HepG2 (cell line): ENCODE results near the gene STX4. TPM values are rescaled to one million over a fixed set of nuclear protein-coding genes. Genes with fewer than 3 reads are reported as not detected.
A peak's percentile ranks its signal among the peaks of the same experiment; 100 is the strongest.

ENCODE experiments used
- FOXA3 ChIP-seq: IDR thresholded peaks from 2 replicates; pipeline ENCODE4 v1.6.1; 2016; ENCODE audit warnings: missing genetic modification reagents, missing compliant biosample characterization
- GATAD2A ChIP-seq: IDR thresholded peaks from 2 replicates; pipeline ENCODE4 v1.6.1; 2016
- NCOA2 ChIP-seq: sonication (generic); formaldehyde crosslinking; IDR thresholded peaks from 2 replicates; pipeline ENCODE4 v1.8.0; 2022; ENCODE audit warnings: inconsistent platforms
- NFAT5 ChIP-seq: sonication (generic); formaldehyde crosslinking; IDR thresholded peaks from 2 replicates; pipeline ENCODE4 v1.4.0; 2020; ENCODE audit warnings: missing genetic modification reagents
- NR2F6 ChIP-seq, 2 experiments: IDR thresholded peaks; 2 replicates each; pipeline ENCODE4 v1.6.1; 2016; ENCODE audit warnings: antibody characterized with exemption in 1 of 2, mild to moderate bottlenecking in 1 of 2
- TOE1 ChIP-seq: sonication (generic); formaldehyde crosslinking; IDR thresholded peaks from 2 replicates; pipeline ENCODE4 v1.4.0; 2020; ENCODE audit warnings: mild to moderate bottlenecking, missing genetic modification reagents
- ZKSCAN8 ChIP-seq: IDR thresholded peaks from 2 replicates; pipeline ENCODE4 v1.6.1; 2016; ENCODE audit warnings: borderline replicate concordance, missing genetic modification reagents, missing compliant biosample characterization
- ZNF407 ChIP-seq: sonication (generic); formaldehyde crosslinking; IDR thresholded peaks from one replicate; pipeline ENCODE4 v1.5.1; 2020; ENCODE audit warnings: mild to moderate bottlenecking, missing genetic modification reagents; ENCODE audit errors: not compliant biosample characterization
- ZNF44 ChIP-seq: sonication (generic); formaldehyde crosslinking; IDR thresholded peaks from 2 replicates; pipeline ENCODE4 v1.5.1; 2020; ENCODE audit warnings: mild to moderate bottlenecking, missing genetic modification reagents
- ZNF441 ChIP-seq: sonication (generic); formaldehyde crosslinking; IDR thresholded peaks from 2 replicates; pipeline ENCODE4 v1.7.0; 2021; ENCODE audit warnings: missing genetic modification reagents, borderline replicate concordance
- ZNF564 ChIP-seq: sonication (generic); formaldehyde crosslinking; IDR thresholded peaks from 2 replicates; pipeline ENCODE4 v1.8.1; 2023; ENCODE audit warnings: mild to moderate bottlenecking, missing genetic modification reagents
- ZNF782 ChIP-seq: sonication (generic); formaldehyde crosslinking; IDR thresholded peaks from 2 replicates; pipeline ENCODE4 v1.4.0; 2020; ENCODE audit warnings: missing genetic modification reagents, mild to moderate bottlenecking, borderline replicate concordance
- polyA plus RNA-seq, 8 experiments: library from polyadenylated mRNA; depleted of rRNA in 3 of 8; stranded (reverse) in 7 of 8; unstranded in 1 of 8; fragments of >200 nt; fragmentation: Illumina TruSeq in 4 of 8; extraction: Trizol in 4 of 8; gene quantifications; 2 replicates each; pipeline versions ENCODE4 v1.2.1 to v1.2.3, GENCODE V29; 2011 to 2016; ENCODE audit warnings: low read depth in 4 of 8, missing spikeins in 1 of 8, mixed read lengths in 1 of 8; ENCODE audit not compliant: insufficient read depth in 1 of 8
- total RNA-seq, 5 experiments: library from RNA; depleted of rRNA; stranded (reverse); fragments of >200 nt; fragmentation: Illumina TruSeq; extraction: Trizol; gene quantifications; 2 replicates each; pipeline ENCODE4 v1.2.3, GENCODE V29; 2016; ENCODE audit warnings: low read depth in 1 of 5

Gene STX4
- total and polyA plus RNA-seq, 2 of the 13 experiments (the other 11 are each of a cell fraction or from before 2014, with no cell fraction given) = 29.2 to 34.6 TPM

- no peak for TF ChIP-seq NFAT5 (CRISPR knock-in tag)
- TF ChIP-seq ZNF44 (CRISPR knock-in tag) = peak; percentile 97
- TF ChIP-seq GATAD2A (CRISPR knock-in tag) = peak; percentile 77
- TF ChIP-seq NR2F6 (IDR thresholded peaks at IDR 0.05) = no peak
- peak; percentile 41; the same call in 1 of the 2 replicates for TF ChIP-seq NR2F6 (CRISPR knock-in tag; IDR thresholded peaks at IDR 0.05)
- TF ChIP-seq ZNF441 (CRISPR knock-in tag) = peak; percentile 60; the same call in 1 of the 2 replicates
- TF ChIP-seq ZKSCAN8 (CRISPR knock-in tag) = peak; percentile 25; the same call in 1 of the 2 replicates
- TF ChIP-seq ZNF564 = no peak; the same call in 1 of the 2 replicates
- TF ChIP-seq ZNF407 (CRISPR knock-in tag) = peak; percentile 81
- peak; percentile 39; the same call in 1 of the 2 replicates for TF ChIP-seq NCOA2 (CRISPR knock-in tag)
- TF ChIP-seq ZNF782 (CRISPR knock-in tag) = peak; percentile 84
- no peak; the same call in 1 of the 2 replicates for TF ChIP-seq TOE1 (CRISPR knock-in tag)
- TF ChIP-seq FOXA3 (CRISPR knock-in tag) = peak; percentile 62
Measured at GRCh38 chr16:31032736-31033708, at the start of gene STX4 (continued).
